A673 (cell line): ENCODE results near the gene CD3E. TPM values are rescaled to one million over a fixed set of nuclear protein-coding genes. Genes with fewer than 3 reads are reported as not detected.

Experiments used
- BruUV-seq: library from RNA; stranded (reverse); fragments of 400-500 nt; replicated peaks from 2 replicates; lab custom pipeline; 2021; lab: Mats Ljungman, UMichigan
- CTCF ChIA-PET: fragments of 300-600 bp; sonication (Branson Sonifier 250); formaldehyde crosslinking; loops from one replicate; lab custom pipeline; 2022; ENCODE audit warnings: antibody characterized with exemption; lab: Charles Lee
- POLR2A ChIA-PET: fragments of 300-600 bp; sonication (Branson Sonifier 250); formaldehyde crosslinking; loops from one replicate; lab custom pipeline; 2022; ENCODE audit warnings: antibody characterized with exemption; ENCODE audit not compliant: low non-redundant PET; lab: Charles Lee
- DNase-seq: peaks from one replicate; pipeline ENCODE4 v3.0.0-alpha.2; 2015; ENCODE audit warnings: low spot score
- H3K27ac ChIP-seq: fragments of 200-600 bp; sonication (generic); 2 replicates; pipeline ENCODE4 v1.5.1; 2016; ENCODE audit warnings: mixed run types, low read depth, mild to moderate bottlenecking, mixed read lengths, antibody characterized with exemption, low read length; ENCODE audit not compliant: poor library complexity, severe bottlenecking
- H3K27me3 ChIP-seq: fragments of 200-600 bp; sonication (generic); replicated peaks from 2 replicates; pipeline ENCODE4 v1.6.1; 2017; ENCODE audit warnings: mixed run types, low read depth, mild to moderate bottlenecking, mixed read lengths, antibody characterized with exemption, low read length; ENCODE audit not compliant: insufficient read depth, poor library complexity
- H3K36me3 ChIP-seq: fragments of 200-600 bp; sonication (generic); 2 replicates; pipeline ENCODE4 v1.6.1; 2016; ENCODE audit warnings: mixed run types, mild to moderate bottlenecking, mixed read lengths, antibody characterized with exemption, low read length; ENCODE audit not compliant: insufficient read depth, poor library complexity, severe bottlenecking
- H3K4me1 ChIP-seq: fragments of 200-600 bp; sonication (generic); 2 replicates; pipeline ENCODE4 v1.6.1; 2017; ENCODE audit warnings: mixed run types, mild to moderate bottlenecking, mixed read lengths, antibody characterized with exemption, low read length; ENCODE audit not compliant: insufficient read depth, poor library complexity, severe bottlenecking
- H3K4me3 ChIP-seq: fragments of 200-600 bp; sonication (generic); 2 replicates; pipeline ENCODE4 v1.5.1; 2016; ENCODE audit warnings: low read depth, mixed run types, mild to moderate bottlenecking, mixed read lengths, low read length; ENCODE audit not compliant: poor library complexity, severe bottlenecking
- H3K9me3 ChIP-seq: fragments of 200-600 bp; sonication (generic); 2 replicates; pipeline ENCODE4 v1.6.1; 2016; ENCODE audit warnings: mixed run types, low read depth, mild to moderate bottlenecking, mixed read lengths, antibody characterized with exemption, low read length; ENCODE audit not compliant: poor library complexity, severe bottlenecking
- CTCF ChIP-seq: fragments of 300-800, 200-600 bp; sonication (generic); conservative IDR thresholded peaks from 2 replicates; pipeline ENCODE4 v1.5.1; 2017; ENCODE audit warnings: low read depth, mild to moderate bottlenecking, antibody characterized with exemption, low read length, moderate library complexity, mixed read lengths
- EZH2 ChIP-seq: fragments of 200-600 bp; sonication (generic); IDR thresholded peaks from 2 replicates; pipeline ENCODE4 v1.6.1; 2017; ENCODE audit warnings: borderline replicate concordance, low read depth, mild to moderate bottlenecking, mixed read lengths, antibody characterized with exemption, low read length; ENCODE audit not compliant: poor library complexity, severe bottlenecking
- intact Hi-C: fragments of 100-400 bp; cut with micrococcal nuclease; formaldehyde crosslinking; loops from one replicate; pipeline ENCODE4 v1.10.0; 2022; ENCODE audit not compliant: unreplicated experiment
- total RNA-seq: library from RNA; stranded (reverse); gene quantifications from 2 replicates; pipeline ENCODE4 v1.2.3, GENCODE V29; 2021

The CD3E gene
- total RNA-seq, 1 experiment from 2014 or later: not detected

GRCh38 chr11:118272001-118272400, 32.5 kb upstream of the CD3E start:
- H3K36me3 ChIP-seq: no peaks in the 10 kb centered on the region
- DNase-seq: no peak
- intact Hi-C loops: no loop called here
- H3K27me3 ChIP-seq: peaks cover 82% of the 10 kb centered on the region
- no peaks in the 10 kb centered on the region for H3K9me3 ChIP-seq
- H3K4me1 ChIP-seq: no peaks in the 10 kb centered on the region
- H3K27ac ChIP-seq: no peak overlapping the region
- H3K4me3 ChIP-seq: no peak overlapping the region
- CTCF ChIA-PET: interaction anchor here (0.6 kb wide), 1 partner anchor 12 kb away, joined by 3 read pairs; no protein-coding TSS in a partner anchor
- BruUV-seq: no TSS peak
- POLR2A ChIA-PET: no interaction called here
- no peak for TF ChIP-seq EZH2

DNA sequence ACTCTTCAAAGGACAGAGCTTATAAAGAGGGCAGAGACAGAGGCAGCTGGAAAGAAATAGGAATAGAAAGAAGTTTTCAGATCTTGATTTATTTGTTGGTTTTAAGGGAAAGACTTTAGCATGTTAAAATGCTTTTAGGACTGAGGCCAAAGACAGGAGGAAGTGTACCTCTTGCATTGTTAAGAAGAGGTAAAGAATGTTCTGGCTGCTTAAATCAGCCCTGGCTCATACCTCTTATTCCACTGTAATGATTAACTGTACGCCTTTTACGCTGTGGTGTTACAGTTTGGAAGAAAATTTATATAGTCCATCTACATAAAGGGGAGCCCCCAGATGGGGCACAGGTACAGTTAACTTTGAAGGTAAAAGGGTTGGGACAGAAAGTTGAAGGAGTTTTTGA, 30.3 kb upstream of the CD3E start:
- no peaks in the 10 kb centered on the region for H3K4me1 ChIP-seq
- H3K27me3 ChIP-seq: peaks cover 76% of the 10 kb centered on the region
- POLR2A ChIA-PET: no interaction called here
- CTCF ChIA-PET: no interaction called here
- intact Hi-C loops: no loop called here
- no peaks in the 10 kb centered on the region for H3K9me3 ChIP-seq
- DNase-seq: no peak
- no peak overlapping the region for H3K4me3 ChIP-seq
- H3K27ac ChIP-seq: no peak overlapping the region
- BruUV-seq: no TSS peak
- H3K36me3 ChIP-seq: no peaks in the 10 kb centered on the region
- no peak for TF ChIP-seq CTCF
- TF ChIP-seq EZH2: no peak

GRCh38 chr11:118275176-118275575, 29.4 kb upstream of the CD3E start:
- no peak for DNase-seq
- Histone ChIP-seq H3K4me1 (no peaks in the 10 kb centered on the region), H3K4me3 (no peak overlapping the region), H3K9me3 (no peaks in the 10 kb centered on the region), H3K36me3 (no peaks in the 10 kb centered on the region), H3K27ac (no peak overlapping the region), H3K27me3 (peaks cover 72% of the 10 kb centered on the region)
- no peak for TF ChIP-seq CTCF
- TF ChIP-seq EZH2: no peak
- BruUV-seq: no TSS peak
- ChIA-PET POLR2A (no interaction called here), CTCF (no interaction called here)
- intact Hi-C loops: no loop called here

DNA sequence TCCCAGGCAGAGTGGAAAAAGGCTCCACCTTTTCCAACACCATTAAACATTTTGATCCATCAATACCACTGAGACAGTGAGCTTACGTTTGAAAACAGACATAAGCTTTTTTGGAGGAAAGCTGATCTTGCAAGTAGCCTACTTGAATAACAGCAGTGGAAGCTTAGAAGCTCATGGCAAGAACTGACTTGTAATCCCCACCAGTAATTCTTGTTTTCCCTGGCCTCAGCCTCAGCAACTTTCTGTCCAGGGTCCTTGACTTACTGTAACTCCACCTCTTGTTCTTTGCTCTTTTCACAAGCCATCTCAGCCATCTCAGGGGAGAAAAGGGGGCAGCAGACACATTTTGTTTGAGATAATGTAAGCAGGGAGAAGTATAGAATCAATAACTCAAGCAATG, 28.1 kb upstream of the CD3E start:
- H3K36me3 ChIP-seq: no peaks in the 10 kb centered on the region
- ChIA-PET CTCF (no interaction called here), POLR2A (no interaction called here)
- no peak for DNase-seq
- H3K4me1 ChIP-seq: no peaks in the 10 kb centered on the region
- H3K4me3 ChIP-seq: no peak overlapping the region
- H3K9me3 ChIP-seq: no peaks in the 10 kb centered on the region
- intact Hi-C loops: no loop called here
- no TSS peak for BruUV-seq
- no peak for TF ChIP-seq EZH2
- no peak for TF ChIP-seq CTCF
- no peak overlapping the region for H3K27ac ChIP-seq
- peaks cover 61% of the 10 kb centered on the region for H3K27me3 ChIP-seq
